Choroid plexus epithelial cell (primary cell): ENCODE data around the gene ZNF432.
"Not testable (repeated sequence)": the region's sequence is repeated elsewhere in the genome, so short reads cannot be mapped to it uniquely, and the experiment has no call there.

Source experiments
- DNase-seq: peaks from one replicate; pipeline ENCODE4 v3.0.0-alpha.2; 2010; ENCODE audit warnings: low read depth
- H3K4me3 ChIP-seq: 2 replicates; pipeline ENCODE4 v1.5.1; 2011; ENCODE audit warnings: low read depth, mild to moderate bottlenecking, control low read depth, low read length, moderate library complexity
- CTCF ChIP-seq: conservative IDR thresholded peaks from 2 replicates; pipeline ENCODE4 v1.5.1; 2011; ENCODE audit warnings: low read depth, mild to moderate bottlenecking, control low read depth, inconsistent platforms, low read length, moderate library complexity

ZNF432 gene

GRCh38 chr19:52066258-52066863 is 17.7 kb upstream of the ZNF432 start:
- no peak for DNase-seq
- no peak overlapping the region for H3K4me3 ChIP-seq
- no peak for TF ChIP-seq CTCF

- H3K4me3 ChIP-seq: no peak overlapping the region
- DNase-seq: no peak
- no peak for TF ChIP-seq CTCF
Observed at GRCh38 chr19:52065399-52065798, 16.8 kb upstream of the ZNF432 start.

- not testable (repeated sequence) for H3K4me3 ChIP-seq, DNase-seq
Observed at GRCh38 chr19:52056480-52056879, 7.8 kb upstream of the ZNF432 start.

GRCh38 chr19:52051736-52052135 is 3.1 kb upstream of the ZNF432 start:
- H3K4me3 ChIP-seq, DNase-seq: not testable (repeated sequence)

- no peak for DNase-seq
- H3K4me3 ChIP-seq: no peak overlapping the region
- no peak for TF ChIP-seq CTCF
Observed at GRCh38 chr19:52039169-52039568, 9.5 kb downstream of the ZNF432 start.

GRCh38 chr19:52034051-52034728 is 14.4 kb downstream of the ZNF432 start:
- DNase-seq: peak; percentile 26
- no peak overlapping the region for H3K4me3 ChIP-seq
- TF ChIP-seq CTCF: no peak

- DNase-seq: no peak
- no peak for TF ChIP-seq CTCF
- peak overlapping the region; percentile 96 for H3K4me3 ChIP-seq
Observed at GRCh38 chr19:52028780-52029123, 19.9 kb downstream of the ZNF432 start.

GRCh38 chr19:52028027-52028779 is 20.4 kb downstream of the ZNF432 start, which contains the start of gene ZNF614:
TSS of gene ZNF614 (minus strand) at chr19:52028379. CDS start at chr19:52025745, 2,634 bp downstream.
- peak within 1 kb of the TSS; percentile 96 for H3K4me3 ChIP-seq
- TF ChIP-seq CTCF: no peak
- DNase-seq: peak; percentile 84

- not testable (repeated sequence) for DNase-seq, H3K4me3 ChIP-seq
Observed at GRCh38 chr19:52026255-52026990, 22.2 kb downstream of the ZNF432 start.

GRCh38 chr19:52024478-52024877 is 24.2 kb downstream of the ZNF432 start:
- DNase-seq, H3K4me3 ChIP-seq: not testable (repeated sequence)
